Colonic mucosa (tissue), 4 donors: Measurements from ENCODE around the gene CASP12. TPM values are rescaled to one million over a fixed set of nuclear protein-coding genes. Genes with fewer than 3 reads are reported as not detected.

Experiments used
- DNase-seq: peaks from one replicate; pipeline ENCODE4 v3.0.0-alpha.2; 2020
- H3K27ac ChIP-seq: fragments of 200-600 bp; one replicate; pipeline ENCODE4 v1.8.0; 2021
- H3K27me3 ChIP-seq: fragments of 200-600 bp; one replicate; pipeline ENCODE4 v1.8.0; 2021
- H3K36me3 ChIP-seq: fragments of 200-600 bp; one replicate; pipeline ENCODE4 v1.8.0; 2021
- H3K4me1 ChIP-seq: fragments of 200-600 bp; one replicate; pipeline ENCODE4 v1.8.0; 2021; ENCODE audit warnings: mild to moderate bottlenecking
- H3K4me3 ChIP-seq: fragments of 200-600 bp; one replicate; pipeline ENCODE4 v1.8.0; 2021
- H3K9ac ChIP-seq, 2 donors: one replicate each; pipeline ENCODE4 v1.7.0; 2013; ENCODE audit warnings: control low read depth in 2 of 2, low read depth in 2 of 2, low read length in 2 of 2
- H3K9me3 ChIP-seq: fragments of 200-600 bp; one replicate; pipeline ENCODE4 v1.8.0; 2021
- intact Hi-C: fragments of 100-400 bp; cut with DNase I; formaldehyde crosslinking; loops from one replicate; pipeline ENCODE4 v1.14.1; 2022
- total RNA-seq, 2 donors: library from RNA; stranded (reverse); fragmentation: NEBNext Ultra II Directional in 1 of 2; extraction: Animal tissue kit (Norgen Biotek cat#: 25700) in 1 of 2; gene quantifications; one replicate each; pipeline ENCODE4 v1.2.1, GENCODE V29; 2021
- TF ChIP-seq, protein P1 (sequence below): fragments of 200-600 bp; IDR thresholded peaks from one replicate; pipeline ENCODE4 v1.8.0; 2022; ENCODE audit warnings: antibody characterized with exemption, mild to moderate bottlenecking
- donor health status: healthy.
- donor health status: DM: no; HTN: no; CAD: no.
- donor health status: DM: no; HTN: no; CAD: no.

Gene CASP12
- total RNA-seq, 2 donors from 2014 or later, result 0.27 TPM; not detected in 1

DNA sequence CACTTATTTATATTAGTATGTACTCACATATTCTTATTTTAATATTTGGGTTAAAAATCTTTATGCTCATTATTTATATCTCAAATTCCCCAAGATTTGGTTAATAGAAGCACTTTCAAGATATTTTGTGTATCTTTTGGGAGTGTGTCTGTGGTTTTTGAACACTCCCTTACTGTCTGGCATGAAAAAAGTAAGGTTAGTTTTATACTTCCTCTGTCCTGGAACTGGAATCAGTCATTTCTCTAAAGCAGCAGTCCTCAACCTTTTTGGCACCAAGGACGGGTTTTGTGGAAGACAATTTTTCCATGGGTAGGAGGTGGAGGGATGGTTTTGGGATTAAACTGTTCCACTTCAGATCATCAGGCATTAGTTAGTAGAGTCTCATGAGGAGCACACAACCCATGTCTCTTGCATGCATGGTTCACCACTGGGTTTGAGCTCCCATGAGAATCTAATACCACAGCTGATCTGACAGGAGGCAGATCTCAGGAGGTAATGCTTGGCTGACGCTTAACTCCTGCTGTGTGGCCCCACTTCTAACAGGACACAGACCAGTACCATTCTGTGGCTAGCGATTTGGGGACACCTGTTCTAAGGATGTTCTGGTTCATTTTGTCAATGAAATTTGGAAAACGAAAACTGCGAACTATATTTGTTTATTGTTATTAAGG is 60.2 kb downstream of the CASP12 start:
- no peaks in the 10 kb centered on the region for H3K27me3 ChIP-seq
- no peaks in the 10 kb centered on the region for H3K4me1 ChIP-seq
- H3K27ac ChIP-seq, result no peak overlapping the region
- no peak overlapping the region for H3K4me3 ChIP-seq
- no peak overlapping the region for H3K9ac ChIP-seq
- no peaks in the 10 kb centered on the region for H3K9me3 ChIP-seq
- H3K36me3 ChIP-seq, result no peaks in the 10 kb centered on the region
- TF ChIP-seq, protein P1, sequence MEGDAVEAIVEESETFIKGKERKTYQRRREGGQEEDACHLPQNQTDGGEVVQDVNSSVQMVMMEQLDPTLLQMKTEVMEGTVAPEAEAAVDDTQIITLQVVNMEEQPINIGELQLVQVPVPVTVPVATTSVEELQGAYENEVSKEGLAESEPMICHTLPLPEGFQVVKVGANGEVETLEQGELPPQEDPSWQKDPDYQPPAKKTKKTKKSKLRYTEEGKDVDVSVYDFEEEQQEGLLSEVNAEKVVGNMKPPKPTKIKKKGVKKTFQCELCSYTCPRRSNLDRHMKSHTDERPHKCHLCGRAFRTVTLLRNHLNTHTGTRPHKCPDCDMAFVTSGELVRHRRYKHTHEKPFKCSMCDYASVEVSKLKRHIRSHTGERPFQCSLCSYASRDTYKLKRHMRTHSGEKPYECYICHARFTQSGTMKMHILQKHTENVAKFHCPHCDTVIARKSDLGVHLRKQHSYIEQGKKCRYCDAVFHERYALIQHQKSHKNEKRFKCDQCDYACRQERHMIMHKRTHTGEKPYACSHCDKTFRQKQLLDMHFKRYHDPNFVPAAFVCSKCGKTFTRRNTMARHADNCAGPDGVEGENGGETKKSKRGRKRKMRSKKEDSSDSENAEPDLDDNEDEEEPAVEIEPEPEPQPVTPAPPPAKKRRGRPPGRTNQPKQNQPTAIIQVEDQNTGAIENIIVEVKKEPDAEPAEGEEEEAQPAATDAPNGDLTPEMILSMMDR, result no peak
- DNase-seq, result no peak
- intact Hi-C loops, result no loop called here

DNA sequence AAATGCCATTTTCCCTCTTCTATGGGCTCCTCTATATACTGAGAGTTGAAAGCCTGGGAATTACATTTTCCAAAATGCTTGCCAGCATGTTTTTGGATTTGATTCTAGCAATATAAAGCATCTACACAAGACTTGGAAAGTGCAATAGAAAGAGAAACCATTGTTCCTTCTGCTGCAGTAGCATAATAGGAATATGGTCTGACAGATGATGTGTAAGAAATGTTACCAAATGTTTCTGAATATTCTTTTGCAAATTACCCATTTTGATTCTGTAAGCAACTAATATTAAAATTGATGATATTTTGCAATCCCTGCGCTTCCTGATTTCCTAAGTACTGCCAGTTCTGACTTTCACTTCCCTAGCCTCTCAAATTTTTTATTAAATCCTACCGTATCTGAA is 61.6 kb downstream of the CASP12 start:
- intact Hi-C loops, result no loop called here
- Histone ChIP-seq H3K9me3 (no peaks in the 10 kb centered on the region), H3K4me1 (no peaks in the 10 kb centered on the region), H3K27me3 (no peaks in the 10 kb centered on the region), H3K9ac (no peak overlapping the region), H3K4me3 (no peak overlapping the region), H3K36me3 (no peaks in the 10 kb centered on the region), H3K27ac (no peak overlapping the region)
- TF ChIP-seq, protein P1, result no peak
- no peak for DNase-seq

Other genes starting within 250 kb of the CASP12 start
- gene CASP4, start 70.1 kb upstream of the CASP12 start, total RNA-seq, result 10 to 100 TPM; 27.6 to 29.8 TPM
- gene CASP5, start 124.7 kb upstream of the CASP12 start, total RNA-seq, result 10 to 100 TPM; 25.7 to 47.3 TPM
- 10 to 100 TPM; 68.7 to 73.7 TPM for gene CASP1, start 136.7 kb upstream of the CASP12 start, total RNA-seq
- gene CARD16, start 146.9 kb upstream of the CASP12 start, total RNA-seq, result 10 to 100 TPM; 35.9 to 40.2 TPM
- gene CARD18, start 241.3 kb upstream of the CASP12 start, total RNA-seq, result not detected